NCI-H345 treated with DMSO at 0.1 percent for 48 hours (cell line): ENCODE measurements around the gene ADAP1.
"Not testable (repeated sequence)": the region's sequence is repeated elsewhere in the genome, so short reads cannot be mapped to it uniquely, and the experiment has no call there.

Source experiments
- DNase-seq: peaks from one replicate; lab custom pipeline; 2025; ENCODE audit not compliant: unreplicated experiment; lab: John Stamatoyannopoulos, UW

ADAP1 gene

DNA sequence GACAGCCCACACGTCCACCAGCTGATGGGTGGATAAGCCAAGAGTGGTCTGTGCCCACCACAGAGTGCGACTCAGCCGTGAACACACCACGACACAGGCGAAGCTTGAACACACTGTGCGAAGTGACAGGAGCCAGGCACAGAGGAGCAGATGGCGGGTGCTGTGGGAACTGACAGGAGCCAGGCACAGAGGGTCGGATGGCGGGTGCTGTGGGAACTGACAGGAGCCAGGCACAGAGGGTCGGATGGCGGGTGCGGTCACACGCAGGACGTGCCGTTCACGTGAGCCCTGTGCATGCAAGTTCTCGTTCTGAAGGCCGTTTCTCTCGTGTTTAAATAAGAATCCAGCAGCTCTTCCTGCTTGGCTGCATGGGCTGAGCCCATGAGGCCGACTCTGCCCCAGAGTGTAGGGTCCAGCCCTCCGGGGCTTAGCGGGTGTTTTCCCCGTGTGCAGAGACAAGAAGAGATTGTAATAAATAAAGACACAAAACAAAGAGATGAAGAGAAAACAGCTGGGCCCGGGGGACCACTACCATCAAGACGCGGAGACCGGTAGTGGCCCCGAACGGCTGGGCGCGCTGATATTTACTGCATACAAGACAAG, 5.9 kb upstream of the ADAP1 start:
- no peak for DNase-seq

DNA sequence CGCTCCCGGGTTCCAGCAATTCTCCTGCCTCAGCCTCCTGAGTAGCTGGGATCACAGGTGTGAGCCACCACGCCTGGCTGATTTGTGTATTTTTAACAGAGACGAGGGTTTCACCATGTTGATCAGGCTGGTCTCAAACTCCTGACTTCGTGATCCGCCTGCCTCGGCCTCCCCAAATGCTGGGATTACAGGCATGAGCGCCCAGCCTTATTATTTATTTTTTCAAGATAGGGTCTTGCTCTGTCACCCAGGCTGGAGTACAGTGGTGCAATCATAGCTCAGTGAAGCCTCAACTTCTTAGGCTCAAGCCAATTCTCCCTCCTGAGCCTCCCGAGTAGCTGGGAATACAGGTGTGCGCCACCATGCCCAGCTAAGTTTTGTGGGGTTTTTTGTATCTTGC, 5.3 kb upstream of the ADAP1 start:
- not testable (repeated sequence) for DNase-seq

DNA sequence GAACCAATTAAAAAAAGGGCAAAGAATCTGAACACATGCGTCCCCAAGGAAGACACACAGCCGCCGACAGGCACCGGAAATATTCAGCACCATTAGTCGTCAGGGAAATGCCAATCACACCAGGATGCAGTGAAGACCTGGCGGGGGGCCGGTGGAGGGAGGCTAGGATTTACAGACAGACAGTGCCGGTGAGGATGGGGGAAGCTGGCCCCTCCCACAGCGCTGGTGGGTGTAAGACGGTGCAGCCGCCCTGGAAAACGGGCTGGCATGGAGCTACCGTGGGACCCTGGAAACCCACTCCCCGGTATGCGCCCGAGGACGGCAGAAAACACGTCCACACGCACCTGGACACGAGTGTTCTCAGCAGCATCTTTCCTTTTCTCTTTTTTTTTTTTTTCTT, 4.8 kb upstream of the ADAP1 start:
- DNase-seq = no peak

DNA sequence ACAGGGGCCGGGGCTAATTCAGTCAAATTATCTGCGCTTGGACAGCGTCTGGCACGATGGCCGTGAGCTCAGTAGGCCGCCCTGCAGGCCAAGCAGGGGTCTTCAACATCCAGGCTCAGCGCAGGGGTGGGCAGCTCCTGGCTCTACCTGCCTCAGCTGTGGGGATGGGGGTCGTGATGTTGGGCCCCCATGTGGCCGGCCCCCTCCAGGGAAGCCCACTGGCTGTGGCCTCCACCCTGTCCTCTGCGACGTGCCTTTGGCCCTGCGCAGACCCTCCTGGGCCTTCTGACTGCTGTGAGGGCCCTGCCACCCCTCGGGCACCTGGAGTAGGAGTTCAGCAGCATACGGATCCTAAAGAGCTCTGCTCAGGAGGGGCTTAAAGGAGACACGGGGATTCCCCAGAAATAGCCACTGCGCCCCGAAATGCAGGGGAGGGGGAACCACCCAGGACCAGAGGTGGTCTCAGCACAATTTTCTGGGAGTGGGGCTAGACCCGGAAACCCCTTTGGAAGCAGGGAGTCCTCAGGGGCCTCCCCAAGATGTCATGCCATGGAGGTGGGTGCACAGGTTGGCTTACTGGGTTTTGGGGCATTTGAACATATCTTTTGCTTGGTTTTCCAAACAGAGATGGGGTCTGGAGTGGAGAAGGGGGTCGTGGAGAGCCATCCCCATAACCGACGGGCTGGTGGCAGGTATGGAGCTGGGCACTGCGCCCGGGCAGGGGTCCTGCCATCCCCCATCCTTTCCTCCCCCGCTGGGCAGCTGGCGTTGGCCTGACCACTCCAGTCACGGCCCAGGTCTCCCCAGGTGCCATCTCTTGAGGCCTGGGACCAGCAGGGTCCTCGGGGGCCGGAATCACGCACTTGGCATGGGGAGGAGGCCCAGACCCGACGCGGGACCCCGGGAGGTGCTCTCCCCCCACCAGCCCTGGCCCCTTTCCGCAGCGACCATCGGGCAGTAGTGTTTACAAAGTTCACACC, 4.0 kb upstream of the ADAP1 start:
- DNase-seq = no peak

DNA sequence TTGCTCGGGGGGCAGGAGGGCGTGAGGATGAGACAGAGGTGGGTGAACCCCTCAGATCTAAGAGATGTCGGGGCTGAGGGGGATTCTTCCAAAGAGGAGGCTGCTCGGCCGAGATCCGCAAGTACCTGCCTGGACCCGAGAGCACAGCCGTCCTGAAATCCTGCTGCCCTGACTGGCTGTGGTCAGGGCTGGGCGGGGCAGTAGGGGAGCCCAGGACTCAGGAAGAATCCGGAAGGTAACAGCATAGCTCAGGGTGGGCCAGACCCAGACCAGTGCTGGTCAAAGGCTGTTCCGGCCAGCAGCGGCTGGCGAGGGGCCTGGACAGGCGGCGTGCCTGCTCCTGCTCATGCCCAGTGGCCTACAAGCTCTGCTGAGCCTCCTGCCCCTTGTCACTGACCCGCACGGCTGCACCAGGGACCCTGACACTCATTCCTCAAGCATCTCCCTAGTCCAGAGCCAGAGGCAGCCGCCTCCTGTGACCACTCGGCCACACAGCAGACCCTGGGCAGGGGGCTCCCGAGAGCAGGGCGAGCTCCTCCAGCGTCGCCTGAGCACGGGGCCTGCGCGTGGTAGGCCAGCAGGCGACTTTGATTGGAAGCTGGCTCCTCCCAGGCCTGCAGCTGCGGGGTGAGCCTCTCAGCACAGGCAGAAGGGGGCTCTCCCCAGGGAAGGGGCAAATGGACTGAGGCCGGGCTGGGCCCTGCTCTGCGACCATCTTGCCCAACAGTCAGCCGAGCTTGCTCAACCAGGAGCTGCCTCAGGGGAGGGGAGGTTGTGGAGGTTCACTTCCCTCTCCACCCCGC, 3.1 kb upstream of the ADAP1 start:
- no peak for DNase-seq

DNA sequence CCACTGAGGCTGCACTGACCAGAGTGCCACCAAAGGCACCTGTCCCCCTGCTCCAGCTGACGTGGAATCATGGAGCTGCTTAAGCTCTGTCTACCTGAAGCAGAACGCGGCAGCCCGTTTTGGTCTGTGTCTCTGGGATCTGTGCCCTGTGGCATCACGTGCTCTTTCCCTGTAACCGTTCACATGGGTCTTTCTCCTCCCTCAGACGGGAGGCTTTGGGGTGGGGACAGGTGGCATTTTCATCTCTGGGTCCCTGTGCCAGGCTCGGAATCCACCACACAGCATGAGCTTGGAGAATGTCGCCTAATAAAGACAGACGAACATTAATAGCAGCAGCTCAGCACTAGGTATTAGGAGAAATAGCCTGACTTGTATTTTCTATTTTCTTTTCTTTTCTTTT, 1.6 kb upstream of the ADAP1 start:
- DNase-seq = no peak

DNA sequence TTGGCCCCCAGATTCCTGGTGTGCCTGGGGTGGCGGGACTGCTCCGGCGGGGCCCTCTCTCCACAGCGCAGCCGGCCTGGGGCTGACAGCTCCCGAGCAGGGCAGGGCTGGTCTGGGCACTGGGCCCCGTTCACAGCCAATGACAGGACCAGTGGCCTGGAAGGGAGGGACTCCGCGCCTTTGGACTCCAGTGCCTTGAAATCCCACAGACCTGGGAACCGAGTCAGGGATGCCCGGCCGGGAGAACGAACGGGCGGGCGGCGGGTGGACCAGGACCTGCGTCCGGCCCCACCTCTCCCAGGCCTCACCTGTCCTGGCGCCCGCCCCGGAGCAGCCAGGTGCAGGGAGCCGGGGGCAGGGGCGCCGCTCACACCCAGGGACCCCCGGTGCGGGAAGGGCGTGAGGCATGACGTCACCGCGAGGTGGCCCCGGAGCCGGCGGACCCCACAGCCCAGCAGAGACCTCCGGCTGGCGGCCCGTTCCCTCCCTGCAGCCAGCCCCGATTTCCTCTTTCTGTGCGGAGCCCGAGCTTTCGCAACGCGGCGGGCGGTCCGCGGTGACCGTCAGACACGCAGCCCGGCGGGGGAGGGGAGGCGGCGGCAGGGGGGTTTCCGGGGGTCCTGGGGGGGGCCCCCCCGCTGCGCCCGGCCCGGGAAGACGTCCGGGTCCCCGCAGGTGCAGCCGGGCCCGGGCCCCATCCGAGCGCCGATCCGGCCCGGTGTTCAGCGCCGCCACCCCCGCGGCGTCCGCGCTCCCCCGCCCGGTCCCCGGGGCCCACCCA, 743 bp downstream of the ADAP1 start:
- DNase-seq = no peak

DNA sequence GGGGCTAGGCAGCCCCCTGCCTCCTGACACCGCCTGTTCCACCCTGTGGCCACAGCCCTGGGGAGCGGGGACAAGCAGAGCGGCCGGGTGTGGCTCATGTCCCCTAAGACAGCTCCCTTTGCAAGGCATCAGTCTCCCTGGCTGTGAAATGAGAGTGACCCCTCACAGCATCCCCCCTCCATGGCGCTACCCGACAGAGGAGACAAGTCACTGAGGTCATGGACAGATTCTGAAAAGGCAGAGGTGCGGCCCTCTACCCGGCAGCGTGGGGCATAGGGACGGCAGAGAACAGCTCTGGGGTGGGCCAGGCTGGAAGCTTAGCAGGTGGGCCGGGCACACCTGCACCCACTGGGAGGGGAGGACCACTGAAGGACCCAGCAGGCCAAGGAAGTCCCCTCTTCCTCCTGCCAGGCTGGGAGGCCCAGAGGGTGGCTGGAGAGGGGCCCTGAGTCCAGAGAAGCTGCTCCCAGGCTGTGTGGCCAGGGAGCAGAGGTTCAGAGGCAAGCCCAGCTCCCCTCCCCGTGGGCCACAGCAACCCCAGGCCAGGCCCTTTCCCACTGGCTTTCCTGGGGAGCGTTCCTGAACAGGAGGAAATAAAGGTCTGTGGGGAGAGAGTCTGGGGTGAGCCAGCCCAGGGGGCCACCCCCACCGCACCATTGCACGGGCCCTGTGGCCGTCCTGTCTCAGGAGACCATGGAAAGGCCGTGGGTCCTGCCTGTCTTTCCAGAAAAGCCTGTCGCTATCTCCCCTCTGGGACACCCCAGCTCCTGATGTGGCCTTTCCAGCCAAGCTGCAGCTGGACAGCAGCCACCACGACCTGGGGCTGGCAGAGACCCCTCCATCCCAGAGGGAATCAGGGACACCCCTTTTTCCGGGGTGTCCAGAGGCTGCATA, 1.7 kb downstream of the ADAP1 start:
- DNase-seq = no peak

DNA sequence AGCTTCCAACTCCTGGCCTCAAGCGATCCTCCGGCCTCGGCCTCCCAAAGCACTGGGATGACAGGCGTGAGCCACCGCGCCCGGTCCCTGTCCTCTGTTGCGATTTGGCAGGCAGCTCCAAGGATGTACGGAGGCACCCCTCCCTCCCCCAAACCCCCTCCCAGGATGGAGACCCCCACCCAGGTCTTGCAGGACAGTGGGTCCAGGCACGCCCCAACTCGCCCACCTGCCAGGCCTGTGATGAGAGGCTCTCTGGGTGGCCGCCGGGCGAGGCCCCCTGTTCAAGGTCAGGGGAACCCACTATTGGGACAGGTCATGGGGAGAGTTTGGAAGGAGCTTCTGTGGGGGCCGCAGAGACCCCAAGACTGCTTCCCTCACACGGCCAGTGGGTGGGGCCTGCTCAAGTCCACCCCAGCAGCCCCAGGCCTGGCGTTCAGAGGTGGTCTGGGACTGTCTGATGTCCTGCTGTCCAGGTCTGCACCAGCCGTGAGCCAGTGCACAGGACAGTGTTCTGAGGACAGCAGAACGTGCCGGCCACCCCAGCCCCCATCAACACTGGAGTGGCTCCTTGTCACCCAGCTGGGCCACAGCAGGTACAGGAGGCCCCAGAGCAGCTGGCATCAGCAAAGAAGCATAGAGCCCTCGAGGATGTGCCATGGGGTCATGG, 2.5 kb downstream of the ADAP1 start:
- no peak for DNase-seq

DNA sequence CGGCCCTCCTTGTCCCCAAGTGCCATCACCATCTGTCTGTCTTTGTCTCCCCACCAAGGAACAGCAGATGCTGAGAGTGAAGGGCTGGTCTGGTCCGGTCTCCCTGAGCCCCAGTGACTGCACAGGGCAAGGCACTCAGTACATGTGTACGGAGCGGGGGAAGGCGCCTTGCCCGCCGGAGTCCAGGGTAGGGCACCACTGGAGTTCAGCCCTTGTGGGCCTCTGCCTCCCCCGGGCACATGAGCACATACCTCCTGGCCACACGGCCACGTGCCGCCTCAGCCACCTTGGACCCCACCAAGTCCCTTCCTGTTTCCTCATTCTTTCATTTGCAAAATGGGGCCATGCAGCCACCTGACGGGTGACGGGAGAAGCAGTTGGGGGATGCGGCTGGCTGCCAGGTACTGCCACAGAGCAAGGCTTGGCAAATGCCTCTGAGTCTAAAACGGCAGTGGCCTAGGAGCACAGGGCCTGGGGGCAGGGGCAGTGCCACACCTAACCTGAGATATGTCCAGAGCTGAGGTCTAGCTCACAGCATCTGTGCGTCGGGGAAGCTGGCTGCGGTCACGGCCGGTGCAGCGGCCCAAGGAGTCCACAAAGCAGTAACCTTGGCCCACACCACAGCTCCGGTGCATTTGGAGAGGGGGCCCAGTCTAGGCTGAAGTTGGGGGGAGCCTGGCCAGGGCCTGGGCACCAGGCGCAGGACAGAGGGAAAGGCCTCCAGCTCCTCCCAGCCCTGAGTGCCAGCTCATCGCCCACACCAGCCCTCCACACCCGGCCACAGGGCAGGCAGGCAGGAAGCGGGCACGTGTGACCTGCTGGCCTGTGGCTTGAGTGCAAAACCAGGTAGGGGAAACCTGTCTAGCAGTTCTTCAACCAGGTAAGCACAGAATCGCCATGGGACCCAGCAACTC, 5.2 kb downstream of the ADAP1 start:
- no peak for DNase-seq

DNA sequence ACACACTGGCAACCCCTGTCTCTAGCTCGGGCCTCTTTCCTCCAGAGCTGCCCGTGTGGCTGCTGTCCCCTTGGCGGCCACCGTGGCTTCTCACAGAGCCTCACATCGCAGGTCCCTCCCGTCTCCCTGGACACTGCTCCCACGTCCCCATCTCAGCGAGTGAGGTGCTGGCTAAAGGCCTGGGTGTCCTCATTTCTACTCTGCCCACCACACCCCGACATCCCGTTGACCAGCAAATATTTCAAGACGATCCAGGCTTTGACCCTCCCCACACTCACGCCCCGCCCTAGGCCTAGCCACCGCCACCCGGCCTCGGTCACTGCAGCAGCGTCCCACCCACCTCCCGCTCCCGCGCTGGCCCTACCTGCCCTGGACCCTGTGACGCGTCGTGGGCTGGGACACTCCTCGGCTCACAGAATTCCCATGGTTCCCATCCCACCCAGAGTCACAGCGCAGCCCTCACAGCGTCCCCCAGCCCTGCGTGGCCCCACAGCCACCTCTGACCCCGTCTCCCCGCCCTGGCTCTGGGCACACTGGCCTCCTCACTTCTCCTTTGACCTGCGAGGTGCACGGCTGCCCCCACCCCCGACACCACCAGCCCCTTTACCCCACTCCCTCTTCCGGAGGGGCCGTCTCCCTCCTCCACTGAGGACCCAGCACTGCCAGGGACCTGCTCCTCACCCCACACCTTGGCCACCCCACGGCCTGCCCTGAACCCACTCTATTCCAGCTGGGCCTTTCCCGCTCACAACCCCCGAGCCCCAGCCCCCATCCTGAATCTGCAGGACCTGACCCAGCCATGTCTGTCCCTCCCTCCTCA, 6.9 kb downstream of the ADAP1 start:
- no peak for DNase-seq

DNA sequence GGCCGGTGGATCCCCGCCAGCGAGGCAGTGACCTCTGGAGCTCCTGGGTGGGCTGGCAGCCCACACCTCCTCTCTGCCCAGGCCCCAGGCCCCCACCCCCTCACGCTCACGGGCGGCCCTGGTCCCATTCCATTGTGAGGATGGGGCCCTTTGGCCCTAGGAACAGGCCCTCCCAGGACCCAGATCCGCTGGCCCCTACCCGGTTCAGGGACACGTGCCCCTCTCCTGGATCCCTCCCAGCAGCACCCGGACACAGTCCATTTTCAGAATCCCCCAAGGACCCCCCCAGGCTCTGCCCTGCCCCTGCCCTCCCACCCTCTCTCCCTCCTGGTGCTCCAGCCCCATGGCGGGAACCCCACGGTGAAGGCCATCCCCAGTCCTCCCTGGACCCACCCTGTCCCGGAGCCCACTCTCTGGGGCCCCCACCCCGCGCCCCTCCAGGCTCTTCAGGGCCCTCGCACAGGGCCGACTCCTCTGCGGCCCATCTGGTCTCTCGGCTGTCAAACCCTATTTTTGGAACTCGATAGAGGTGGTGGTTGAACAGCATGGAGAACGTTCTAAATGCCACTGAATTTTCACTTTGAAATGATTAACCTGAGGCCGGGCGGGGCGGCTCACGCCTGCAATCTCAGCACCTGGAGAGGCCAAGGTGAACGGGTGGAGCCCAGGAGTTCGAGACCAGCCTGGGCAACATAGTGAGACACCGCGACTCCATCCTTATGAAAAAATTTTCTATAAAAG, 8.1 kb downstream of the ADAP1 start:
- DNase-seq = no peak

DNA sequence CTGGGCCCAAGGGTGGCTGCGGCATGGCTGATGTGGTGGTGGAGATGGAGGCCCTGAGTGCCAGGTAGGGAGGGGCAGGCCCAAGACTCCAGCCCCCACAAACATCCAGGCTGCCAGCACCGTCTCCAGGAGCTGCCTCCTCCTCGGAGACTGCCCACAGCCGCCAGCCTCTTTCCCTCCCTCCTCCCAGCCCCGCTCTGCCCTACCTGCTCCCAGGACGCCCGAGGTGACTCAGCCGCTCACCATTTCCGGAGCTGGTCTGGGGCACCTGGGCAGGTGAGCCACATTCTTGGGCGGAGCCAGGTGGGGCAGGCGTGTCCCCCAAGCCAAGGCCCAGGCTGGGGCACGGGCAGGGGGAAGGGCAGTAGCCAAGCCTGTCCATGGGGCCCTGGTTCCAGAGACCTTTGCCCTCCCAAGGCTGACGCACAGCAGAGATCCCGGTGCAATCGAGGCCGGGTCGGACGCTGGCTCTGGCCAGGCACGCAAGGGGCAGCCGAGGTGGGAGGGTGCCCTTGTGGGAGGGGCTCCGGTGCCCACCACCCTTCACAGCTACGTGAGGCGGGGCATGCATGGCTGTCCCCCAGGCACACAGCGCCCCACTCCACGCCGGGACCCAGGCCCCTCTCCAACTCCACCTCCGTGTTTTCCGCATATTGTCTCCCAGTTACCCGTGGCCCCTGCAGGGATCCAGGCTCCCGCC, 8.8 kb downstream of the ADAP1 start:
- DNase-seq = no peak

DNA sequence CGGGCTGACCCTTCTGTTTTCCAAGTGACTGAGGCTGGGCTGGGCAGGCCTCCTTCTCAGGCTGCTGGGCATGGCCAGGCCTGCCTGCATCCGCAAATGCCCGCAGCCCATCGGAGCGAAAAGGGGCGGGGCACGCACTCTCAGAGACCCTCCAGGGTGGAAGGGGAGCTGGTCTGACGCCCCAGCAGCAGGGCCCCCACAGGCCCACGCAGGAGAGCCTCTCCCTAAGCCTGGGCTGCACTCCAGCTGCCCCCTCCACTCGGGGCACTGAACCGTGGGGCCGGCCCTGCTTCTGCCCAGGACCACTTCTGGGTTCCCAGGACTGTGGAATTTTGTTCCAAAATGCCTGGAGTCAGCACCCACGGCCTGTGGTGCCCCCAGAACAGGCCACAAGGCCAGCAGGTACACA, 9.3 kb downstream of the ADAP1 start:
- no peak for DNase-seq

DNA sequence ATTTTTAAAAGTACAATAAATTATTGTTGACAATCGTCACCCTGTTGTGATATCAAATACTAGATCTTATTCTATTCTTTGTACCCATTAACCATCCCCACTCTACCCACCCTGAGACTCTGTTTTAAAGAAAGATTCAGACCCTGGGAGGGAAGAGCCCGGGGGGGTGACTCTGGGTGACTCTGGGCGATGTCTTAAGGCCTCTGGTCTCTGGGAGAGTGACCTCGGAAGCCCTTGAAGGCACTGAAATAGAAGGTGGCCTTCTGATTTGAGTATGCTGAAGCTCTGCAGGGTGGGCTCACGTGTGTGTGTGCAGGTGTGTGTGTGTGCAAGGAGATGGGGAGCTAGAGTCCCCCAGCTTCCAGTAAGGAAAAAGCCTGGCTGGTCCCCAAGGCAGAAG, 9.7 kb downstream of the ADAP1 start:
- DNase-seq = no peak

DNA sequence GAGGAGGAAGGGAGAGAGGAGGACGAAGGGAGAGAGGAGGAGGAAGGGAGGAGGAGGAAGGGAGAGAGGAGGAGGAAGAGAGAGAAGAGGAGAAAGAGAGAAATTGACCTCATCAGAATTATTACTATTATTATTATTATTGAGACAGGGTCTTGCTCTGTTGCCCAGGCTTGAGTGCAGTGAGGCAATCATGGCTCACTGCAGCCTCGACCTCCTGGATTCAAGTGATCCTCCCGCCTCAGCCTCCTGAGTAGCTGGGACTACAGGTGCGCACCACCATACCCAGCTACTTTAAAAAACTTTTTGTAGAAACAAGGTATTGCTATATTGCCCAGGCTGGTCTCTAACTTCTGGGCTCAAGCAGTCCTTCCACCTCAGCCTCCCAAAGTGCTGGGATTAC, 10.7 kb downstream of the ADAP1 start:
- DNase-seq = not testable (repeated sequence)
